GM23338 (cell line): ENCODE data around the gene TBC1D14. TPM values are rescaled to one million over a fixed set of nuclear protein-coding genes. Genes with fewer than 3 reads are reported as not detected.

Experiments
- ATAC-seq: fragments of 200-7000 bp; cut with Tn5 transposase; 3 replicates; pipeline ENCODE4 v1.9.1; 2020
- DNase-seq: peaks from one replicate; pipeline ENCODE4 v3.0.0-alpha.2; 2015; ENCODE audit warnings: low spot score
- H2AFZ ChIP-seq: fragments of 200-600 bp; sonication (generic); 2 replicates; pipeline ENCODE4 v1.8.0; 2016; ENCODE audit warnings: antibody characterized with exemption, mild to moderate bottlenecking, moderate library complexity
- H3F3A ChIP-seq: fragments of 200-600 bp; sonication (generic); replicated peaks from 2 replicates; pipeline ENCODE4 v1.8.0; 2017; ENCODE audit warnings: antibody characterized with exemption, mixed run types, low read depth
- H3K27ac ChIP-seq: fragments of 200-600 bp; sonication (generic); 2 replicates; pipeline ENCODE4 v1.6.1; 2016; ENCODE audit warnings: low read depth
- H3K27me3 ChIP-seq: fragments of 200-600 bp; sonication (generic); 2 replicates; pipeline ENCODE4 v1.8.0; 2016; ENCODE audit warnings: mild to moderate bottlenecking, mixed run types, moderate library complexity; ENCODE audit not compliant: insufficient read depth
- H3K36me3 ChIP-seq: fragments of 200-600 bp; sonication (generic); 2 replicates; pipeline ENCODE4 v1.8.0; 2016; ENCODE audit warnings: mild to moderate bottlenecking; ENCODE audit not compliant: insufficient read depth
- H3K4me1 ChIP-seq: fragments of 200-600 bp; sonication (generic); 2 replicates; pipeline ENCODE4 v1.8.0; 2016; ENCODE audit warnings: mild to moderate bottlenecking, moderate library complexity; ENCODE audit not compliant: insufficient read depth
- H3K4me2 ChIP-seq: fragments of 200-600 bp; sonication (generic); 2 replicates; pipeline ENCODE4 v1.7.1; 2017; ENCODE audit warnings: mixed run types
- H3K4me3 ChIP-seq: fragments of 200-600 bp; sonication (generic); 2 replicates; pipeline ENCODE4 v1.6.1; 2016; ENCODE audit warnings: mixed run types
- H3K79me2 ChIP-seq: fragments of 200-600 bp; sonication (generic); replicated peaks from 2 replicates; pipeline ENCODE4 v1.8.0; 2017; ENCODE audit warnings: mild to moderate bottlenecking; ENCODE audit not compliant: insufficient read depth
- H3K9me2 ChIP-seq: fragments of 200-600 bp; sonication (generic); 2 replicates; pipeline ENCODE4 v1.8.0; 2017; ENCODE audit not compliant: insufficient read depth
- H4K20me1 ChIP-seq: fragments of 200-600 bp; sonication (generic); replicated peaks from 2 replicates; pipeline ENCODE4 v1.8.0; 2017; ENCODE audit warnings: mild to moderate bottlenecking; ENCODE audit not compliant: insufficient read depth
- H3K27ac Mint-ChIP-seq: 2 replicates; pipeline ENCODE4 v1.8.0; 2020; ENCODE audit warnings: inconsistent platforms, mild to moderate bottlenecking, moderate library complexity, mixed read lengths
- H3K27me3 Mint-ChIP-seq: 3 replicates; pipeline ENCODE4 v1.8.0; 2022; ENCODE audit warnings: low read depth, mild to moderate bottlenecking, moderate library complexity, mixed read lengths, inconsistent platforms; ENCODE audit not compliant: insufficient read depth, poor library complexity
- H3K36me3 Mint-ChIP-seq: 3 replicates; pipeline ENCODE4 v1.8.0; 2021; ENCODE audit warnings: low read depth, mild to moderate bottlenecking, inconsistent platforms, moderate library complexity, mixed read lengths
- H3K4me1 Mint-ChIP-seq: 3 replicates; pipeline ENCODE4 v1.8.0; 2020; ENCODE audit warnings: mild to moderate bottlenecking, inconsistent platforms, mixed read lengths
- H3K4me3 Mint-ChIP-seq: 3 replicates; pipeline ENCODE4 v1.8.0; 2021; ENCODE audit warnings: moderate library complexity, mild to moderate bottlenecking, inconsistent platforms, mixed read lengths
- H3K9me3 Mint-ChIP-seq: 3 replicates; pipeline ENCODE4 v1.8.0; 2020; ENCODE audit warnings: moderate library complexity, mild to moderate bottlenecking, inconsistent platforms, mixed read lengths
- CREB1 ChIP-seq: fragments of 250-450 bp; sonication (Bioruptor Pico); IDR thresholded peaks from 2 replicates; pipeline ENCODE4 v1.5.0; 2020; ENCODE audit warnings: low read depth, mild to moderate bottlenecking, moderate library complexity
- NANOG ChIP-seq: IDR thresholded peaks from 2 replicates; pipeline ENCODE4 v1.6.1; 2016; ENCODE audit warnings: antibody characterized with exemption, borderline replicate concordance
- ZNF114 ChIP-seq: fragments of 250-450 bp; sonication (Bioruptor Pico); IDR thresholded peaks from 2 replicates; pipeline ENCODE4 v1.5.0; 2020; ENCODE audit warnings: mild to moderate bottlenecking, moderate library complexity
- polyA plus RNA-seq: library from polyadenylated mRNA; unstranded; fragments of >200 nt; fragmentation: Nextera tagmentation; extraction: Ambion mirVana; gene quantifications from 2 replicates; pipeline ENCODE4 v1.2.1, GENCODE V29; 2016
- total RNA-seq: library from RNA; depleted of rRNA; stranded (reverse); fragments of >200 nt; shearing (Covaris generic); gene quantifications from 2 replicates; pipeline ENCODE4 v1.2.3, GENCODE V29; 2014
- TF ChIP-seq, protein P1 (sequence below): fragments of 250-450 bp; sonication (Bioruptor Pico); IDR thresholded peaks from 2 replicates; pipeline ENCODE4 v1.5.0; 2020; ENCODE audit warnings: mild to moderate bottlenecking, moderate library complexity
- TF ChIP-seq, protein P2 (sequence below): IDR thresholded peaks from 2 replicates; pipeline ENCODE4 v1.6.1; 2016; ENCODE audit warnings: antibody characterized with exemption
- TF ChIP-seq, protein P3 (sequence below), 2 experiments: fragments of 200-600 bp in 1 of 2; sonication (generic) in 1 of 2; conservative IDR thresholded peaks; 2 replicates each; pipeline versions ENCODE4 v1.5.1 to v1.6.1; 2016 to 2017; ENCODE audit warnings: antibody characterized with exemption in 2 of 2, low read depth in 2 of 2, mild to moderate bottlenecking in 2 of 2, moderate library complexity in 1 of 2
- TF ChIP-seq, protein P4 (sequence below): IDR thresholded peaks from one replicate; pipeline ENCODE4 v1.6.1; 2018; ENCODE audit warnings: antibody characterized with exemption; ENCODE audit not compliant: unreplicated experiment

TBC1D14 gene
- total and polyA plus RNA-seq, 2 experiments from 2014 or later: 18.2 to 59.7 TPM

DNA sequence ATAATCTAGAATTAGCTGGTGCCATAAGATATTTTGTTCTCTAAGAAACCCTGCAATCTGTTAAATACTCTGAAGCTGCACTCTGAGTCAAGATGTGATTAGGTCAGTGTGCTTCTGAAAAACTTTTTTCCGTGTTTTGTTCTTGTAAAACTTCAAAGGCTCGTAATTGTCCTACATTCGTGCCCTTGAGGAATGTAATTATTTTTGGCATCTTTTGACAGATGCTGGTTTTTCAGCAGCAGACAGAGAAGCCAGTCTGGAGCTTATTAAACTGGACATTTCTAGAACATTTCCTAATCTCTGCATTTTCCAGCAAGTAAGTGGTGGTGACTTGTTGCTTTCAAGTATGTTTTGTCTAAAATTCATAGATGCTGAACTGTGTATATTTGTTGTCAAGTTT lies 96.8 kb downstream of the TBC1D14 start:
- Histone ChIP-seq H3K27me3 (no peaks in the 10 kb centered on the region), H2AFZ (no peak overlapping the region), H3K4me2 (no peak overlapping the region), H3K79me2 (peaks cover 35% of the 10 kb centered on the region), H3K4me3 (no peak overlapping the region), H3K4me1 (peaks cover 17% of the 10 kb centered on the region), H4K20me1 (peaks cover 65% of the 10 kb centered on the region), H3K9me2 (no peaks in the 10 kb centered on the region), H3K36me3 (peaks cover 18% of the 10 kb centered on the region; the same call in 1 of the 2 replicates), H3K27ac (no peak overlapping the region), H3F3A (0 out of 2 replicates have a peak, but pooled peaks cover 4% of the 10 kb centered on the region)
- H3K27me3 Mint-ChIP-seq: peaks cover 9% of the 10 kb centered on the region
- TF ChIP-seq, protein P1, sequence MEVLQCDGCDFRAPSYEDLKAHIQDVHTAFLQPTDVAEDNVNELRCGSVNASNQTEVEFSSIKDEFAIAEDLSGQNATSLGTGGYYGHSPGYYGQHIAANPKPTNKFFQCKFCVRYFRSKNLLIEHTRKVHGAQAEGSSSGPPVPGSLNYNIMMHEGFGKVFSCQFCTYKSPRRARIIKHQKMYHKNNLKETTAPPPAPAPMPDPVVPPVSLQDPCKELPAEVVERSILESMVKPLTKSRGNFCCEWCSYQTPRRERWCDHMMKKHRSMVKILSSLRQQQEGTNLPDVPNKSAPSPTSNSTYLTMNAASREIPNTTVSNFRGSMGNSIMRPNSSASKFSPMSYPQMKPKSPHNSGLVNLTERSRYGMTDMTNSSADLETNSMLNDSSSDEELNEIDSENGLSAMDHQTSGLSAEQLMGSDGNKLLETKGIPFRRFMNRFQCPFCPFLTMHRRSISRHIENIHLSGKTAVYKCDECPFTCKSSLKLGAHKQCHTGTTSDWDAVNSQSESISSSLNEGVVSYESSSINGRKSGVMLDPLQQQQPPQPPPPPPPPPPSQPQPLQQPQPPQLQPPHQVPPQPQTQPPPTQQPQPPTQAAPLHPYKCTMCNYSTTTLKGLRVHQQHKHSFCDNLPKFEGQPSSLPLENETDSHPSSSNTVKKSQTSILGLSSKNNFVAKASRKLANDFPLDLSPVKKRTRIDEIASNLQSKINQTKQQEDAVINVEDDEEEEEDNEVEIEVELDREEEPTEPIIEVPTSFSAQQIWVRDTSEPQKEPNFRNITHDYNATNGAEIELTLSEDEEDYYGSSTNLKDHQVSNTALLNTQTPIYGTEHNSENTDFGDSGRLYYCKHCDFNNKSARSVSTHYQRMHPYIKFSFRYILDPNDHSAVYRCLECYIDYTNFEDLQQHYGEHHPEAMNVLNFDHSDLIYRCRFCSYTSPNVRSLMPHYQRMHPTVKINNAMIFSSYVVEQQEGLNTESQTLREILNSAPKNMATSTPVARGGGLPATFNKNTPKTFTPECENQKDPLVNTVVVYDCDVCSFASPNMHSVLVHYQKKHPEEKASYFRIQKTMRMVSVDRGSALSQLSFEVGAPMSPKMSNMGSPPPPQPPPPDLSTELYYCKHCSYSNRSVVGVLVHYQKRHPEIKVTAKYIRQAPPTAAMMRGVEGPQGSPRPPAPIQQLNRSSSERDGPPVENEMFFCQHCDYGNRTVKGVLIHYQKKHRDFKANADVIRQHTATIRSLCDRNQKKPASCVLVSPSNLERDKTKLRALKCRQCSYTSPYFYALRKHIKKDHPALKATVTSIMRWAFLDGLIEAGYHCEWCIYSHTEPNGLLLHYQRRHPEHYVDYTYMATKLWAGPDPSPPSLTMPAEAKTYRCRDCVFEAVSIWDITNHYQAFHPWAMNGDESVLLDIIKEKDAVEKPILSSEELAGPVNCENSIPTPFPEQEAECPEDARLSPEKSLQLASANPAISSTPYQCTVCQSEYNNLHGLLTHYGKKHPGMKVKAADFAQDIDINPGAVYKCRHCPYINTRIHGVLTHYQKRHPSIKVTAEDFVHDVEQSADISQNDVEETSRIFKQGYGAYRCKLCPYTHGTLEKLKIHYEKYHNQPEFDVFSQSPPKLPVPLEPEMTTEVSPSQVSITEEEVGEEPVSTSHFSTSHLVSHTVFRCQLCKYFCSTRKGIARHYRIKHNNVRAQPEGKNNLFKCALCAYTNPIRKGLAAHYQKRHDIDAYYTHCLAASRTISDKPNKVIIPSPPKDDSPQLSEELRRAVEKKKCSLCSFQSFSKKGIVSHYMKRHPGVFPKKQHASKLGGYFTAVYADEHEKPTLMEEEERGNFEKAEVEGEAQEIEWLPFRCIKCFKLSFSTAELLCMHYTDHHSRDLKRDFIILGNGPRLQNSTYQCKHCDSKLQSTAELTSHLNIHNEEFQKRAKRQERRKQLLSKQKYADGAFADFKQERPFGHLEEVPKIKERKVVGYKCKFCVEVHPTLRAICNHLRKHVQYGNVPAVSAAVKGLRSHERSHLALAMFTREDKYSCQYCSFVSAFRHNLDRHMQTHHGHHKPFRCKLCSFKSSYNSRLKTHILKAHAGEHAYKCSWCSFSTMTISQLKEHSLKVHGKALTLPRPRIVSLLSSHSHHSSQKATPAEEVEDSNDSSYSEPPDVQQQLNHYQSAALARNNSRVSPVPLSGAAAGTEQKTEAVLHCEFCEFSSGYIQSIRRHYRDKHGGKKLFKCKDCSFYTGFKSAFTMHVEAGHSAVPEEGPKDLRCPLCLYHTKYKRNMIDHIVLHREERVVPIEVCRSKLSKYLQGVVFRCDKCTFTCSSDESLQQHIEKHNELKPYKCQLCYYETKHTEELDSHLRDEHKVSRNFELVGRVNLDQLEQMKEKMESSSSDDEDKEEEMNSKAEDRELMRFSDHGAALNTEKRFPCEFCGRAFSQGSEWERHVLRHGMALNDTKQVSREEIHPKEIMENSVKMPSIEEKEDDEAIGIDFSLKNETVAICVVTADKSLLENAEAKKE (CRISPR knock-in tag): no peak
- no peak for TF ChIP-seq NANOG
- H3K4me1 Mint-ChIP-seq: peaks cover 27% of the 10 kb centered on the region
- H3K9me3 Mint-ChIP-seq: no peaks in the 10 kb centered on the region
- ATAC-seq (no peak), DNase-seq (no peak)
- peaks cover 74% of the 10 kb centered on the region for H3K36me3 Mint-ChIP-seq
- no peak overlapping the region for H3K27ac Mint-ChIP-seq
- H3K4me3 Mint-ChIP-seq: no peak overlapping the region

DNA sequence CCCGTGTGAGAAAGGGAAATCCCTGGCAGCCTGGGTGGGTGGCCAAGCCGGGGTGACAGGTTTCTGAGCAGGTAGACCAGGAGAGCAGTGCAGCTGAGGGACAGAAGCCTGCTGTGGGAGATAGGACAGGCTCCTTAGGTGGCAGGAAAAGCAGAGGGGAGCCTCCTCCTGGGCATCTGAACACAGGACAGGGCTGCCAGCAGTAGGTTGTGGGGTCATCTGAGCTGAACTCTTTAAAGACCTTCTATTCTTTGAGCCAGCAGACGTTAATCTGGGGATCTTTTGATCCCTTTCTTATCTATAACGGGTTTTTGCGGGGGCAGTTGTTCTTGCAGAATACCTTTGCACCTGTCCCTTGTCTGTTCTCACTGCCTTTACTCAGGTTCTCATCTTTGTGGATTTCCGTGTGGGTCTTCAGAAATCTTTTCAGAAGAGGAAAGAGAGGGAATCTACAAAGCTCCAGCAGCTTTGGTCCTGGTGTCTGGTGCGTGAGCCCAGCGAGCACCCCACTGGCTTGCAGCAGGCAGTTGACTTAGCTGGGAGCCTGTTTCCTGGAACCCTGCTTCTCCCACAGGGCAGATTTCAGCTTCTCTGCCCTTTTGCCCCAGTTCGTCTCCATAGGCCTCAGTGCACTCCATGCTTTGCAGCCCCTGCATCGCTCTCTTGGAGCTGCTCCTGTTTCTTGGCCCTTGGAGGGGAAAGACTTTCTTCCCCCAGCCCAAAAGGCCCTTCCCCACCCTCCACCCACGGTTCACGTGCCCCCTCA lies 97.7 kb downstream of the TBC1D14 start:
- Histone ChIP-seq H4K20me1 (peaks cover 62% of the 10 kb centered on the region), H3K9me2 (no peaks in the 10 kb centered on the region), H3K4me2 (peak overlapping the region; percentile 38; the same call in 1 of the 2 replicates), H3K27me3 (no peaks in the 10 kb centered on the region), H3K27ac (no peak overlapping the region), H2AFZ (no peak overlapping the region), H3K4me3 (no peak overlapping the region), H3F3A (0 out of 2 replicates have a peak, but pooled peaks cover 4% of the 10 kb centered on the region), H3K79me2 (peaks cover 32% of the 10 kb centered on the region), H3K4me1 (peaks cover 17% of the 10 kb centered on the region), H3K36me3 (peaks cover 19% of the 10 kb centered on the region; the same call in 1 of the 2 replicates)
- Mint-ChIP-seq H3K27me3 (peaks cover 9% of the 10 kb centered on the region), H3K4me3 (no peak overlapping the region), H3K27ac (no peak overlapping the region), H3K4me1 (peaks cover 27% of the 10 kb centered on the region), H3K36me3 (peaks cover 72% of the 10 kb centered on the region), H3K9me3 (no peaks in the 10 kb centered on the region)
- ATAC-seq (peak; percentile 71), DNase-seq (peak; percentile 15)
- TF ChIP-seq, protein P2, sequence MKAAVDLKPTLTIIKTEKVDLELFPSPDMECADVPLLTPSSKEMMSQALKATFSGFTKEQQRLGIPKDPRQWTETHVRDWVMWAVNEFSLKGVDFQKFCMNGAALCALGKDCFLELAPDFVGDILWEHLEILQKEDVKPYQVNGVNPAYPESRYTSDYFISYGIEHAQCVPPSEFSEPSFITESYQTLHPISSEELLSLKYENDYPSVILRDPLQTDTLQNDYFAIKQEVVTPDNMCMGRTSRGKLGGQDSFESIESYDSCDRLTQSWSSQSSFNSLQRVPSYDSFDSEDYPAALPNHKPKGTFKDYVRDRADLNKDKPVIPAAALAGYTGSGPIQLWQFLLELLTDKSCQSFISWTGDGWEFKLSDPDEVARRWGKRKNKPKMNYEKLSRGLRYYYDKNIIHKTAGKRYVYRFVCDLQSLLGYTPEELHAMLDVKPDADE: no peak
- TF ChIP-seq CREB1 (CRISPR knock-in tag) (no peak), ZNF114 (CRISPR knock-in tag) (no peak)
- TF ChIP-seq, protein P3, sequence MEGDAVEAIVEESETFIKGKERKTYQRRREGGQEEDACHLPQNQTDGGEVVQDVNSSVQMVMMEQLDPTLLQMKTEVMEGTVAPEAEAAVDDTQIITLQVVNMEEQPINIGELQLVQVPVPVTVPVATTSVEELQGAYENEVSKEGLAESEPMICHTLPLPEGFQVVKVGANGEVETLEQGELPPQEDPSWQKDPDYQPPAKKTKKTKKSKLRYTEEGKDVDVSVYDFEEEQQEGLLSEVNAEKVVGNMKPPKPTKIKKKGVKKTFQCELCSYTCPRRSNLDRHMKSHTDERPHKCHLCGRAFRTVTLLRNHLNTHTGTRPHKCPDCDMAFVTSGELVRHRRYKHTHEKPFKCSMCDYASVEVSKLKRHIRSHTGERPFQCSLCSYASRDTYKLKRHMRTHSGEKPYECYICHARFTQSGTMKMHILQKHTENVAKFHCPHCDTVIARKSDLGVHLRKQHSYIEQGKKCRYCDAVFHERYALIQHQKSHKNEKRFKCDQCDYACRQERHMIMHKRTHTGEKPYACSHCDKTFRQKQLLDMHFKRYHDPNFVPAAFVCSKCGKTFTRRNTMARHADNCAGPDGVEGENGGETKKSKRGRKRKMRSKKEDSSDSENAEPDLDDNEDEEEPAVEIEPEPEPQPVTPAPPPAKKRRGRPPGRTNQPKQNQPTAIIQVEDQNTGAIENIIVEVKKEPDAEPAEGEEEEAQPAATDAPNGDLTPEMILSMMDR (conservative IDR thresholded peaks at IDR 0.05; ENCODE audit: low read depth in 2 of 2): peak in 1 of 2 experiments; percentile 19; a peak in 1 of 4 replicates
- TF ChIP-seq, protein P4, sequence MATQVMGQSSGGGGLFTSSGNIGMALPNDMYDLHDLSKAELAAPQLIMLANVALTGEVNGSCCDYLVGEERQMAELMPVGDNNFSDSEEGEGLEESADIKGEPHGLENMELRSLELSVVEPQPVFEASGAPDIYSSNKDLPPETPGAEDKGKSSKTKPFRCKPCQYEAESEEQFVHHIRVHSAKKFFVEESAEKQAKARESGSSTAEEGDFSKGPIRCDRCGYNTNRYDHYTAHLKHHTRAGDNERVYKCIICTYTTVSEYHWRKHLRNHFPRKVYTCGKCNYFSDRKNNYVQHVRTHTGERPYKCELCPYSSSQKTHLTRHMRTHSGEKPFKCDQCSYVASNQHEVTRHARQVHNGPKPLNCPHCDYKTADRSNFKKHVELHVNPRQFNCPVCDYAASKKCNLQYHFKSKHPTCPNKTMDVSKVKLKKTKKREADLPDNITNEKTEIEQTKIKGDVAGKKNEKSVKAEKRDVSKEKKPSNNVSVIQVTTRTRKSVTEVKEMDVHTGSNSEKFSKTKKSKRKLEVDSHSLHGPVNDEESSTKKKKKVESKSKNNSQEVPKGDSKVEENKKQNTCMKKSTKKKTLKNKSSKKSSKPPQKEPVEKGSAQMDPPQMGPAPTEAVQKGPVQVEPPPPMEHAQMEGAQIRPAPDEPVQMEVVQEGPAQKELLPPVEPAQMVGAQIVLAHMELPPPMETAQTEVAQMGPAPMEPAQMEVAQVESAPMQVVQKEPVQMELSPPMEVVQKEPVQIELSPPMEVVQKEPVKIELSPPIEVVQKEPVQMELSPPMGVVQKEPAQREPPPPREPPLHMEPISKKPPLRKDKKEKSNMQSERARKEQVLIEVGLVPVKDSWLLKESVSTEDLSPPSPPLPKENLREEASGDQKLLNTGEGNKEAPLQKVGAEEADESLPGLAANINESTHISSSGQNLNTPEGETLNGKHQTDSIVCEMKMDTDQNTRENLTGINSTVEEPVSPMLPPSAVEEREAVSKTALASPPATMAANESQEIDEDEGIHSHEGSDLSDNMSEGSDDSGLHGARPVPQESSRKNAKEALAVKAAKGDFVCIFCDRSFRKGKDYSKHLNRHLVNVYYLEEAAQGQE: no peak
